HFFc6 (cell line): ENCODE results near the gene CD276. TPM values are rescaled to one million over a fixed set of nuclear protein-coding genes. Genes with fewer than 3 reads are reported as not detected.

Experiments
- DNase-seq: peaks from one replicate; pipeline ENCODE4 v3.0.0-alpha.2; 2018
- H3K27ac Mint-ChIP-seq: 2 replicates; pipeline ENCODE4 v1.8.0; 2020; ENCODE audit warnings: mild to moderate bottlenecking, mixed read lengths
- H3K27me3 Mint-ChIP-seq: 2 replicates; pipeline ENCODE4 v1.8.0; 2021; ENCODE audit warnings: mild to moderate bottlenecking, moderate library complexity, mixed read lengths; ENCODE audit not compliant: insufficient read depth
- H3K36me3 Mint-ChIP-seq: 2 replicates; pipeline ENCODE4 v1.8.0; 2021; ENCODE audit warnings: low read depth, mixed read lengths
- H3K4me1 Mint-ChIP-seq: 2 replicates; pipeline ENCODE4 v1.8.0; 2020; ENCODE audit warnings: low read depth, mixed read lengths
- H3K4me3 Mint-ChIP-seq: 2 replicates; pipeline ENCODE4 v1.8.0; 2020; ENCODE audit warnings: mild to moderate bottlenecking, moderate library complexity, mixed read lengths
- H3K9me3 Mint-ChIP-seq: 2 replicates; pipeline ENCODE4 v1.8.0; 2020; ENCODE audit warnings: mild to moderate bottlenecking, mixed read lengths
- CTCF ChIP-seq: fragments of 200-600 bp; sonication (generic); IDR thresholded peaks from 2 replicates; pipeline ENCODE4 v1.5.0; 2021; ENCODE audit warnings: antibody characterized with exemption, mild to moderate bottlenecking
- total RNA-seq, 6 experiments: library from RNA; stranded (reverse); fragmentation: NEBNext Ultra II Directional; extraction: Animal tissue kit (Norgen Biotek cat#: 25700); gene quantifications; 2 replicates in 1 of 6; 3 replicates in 5 of 6; pipeline ENCODE4 v1.2.3, GENCODE V29; 2021

Gene CD276
- total RNA-seq, 6 experiments from 2014 or later, result 86.5 to 121 (median 105) TPM

- Mint-ChIP-seq H3K27ac (no peak overlapping the region; the same call in 1 of the 2 replicates), H3K27me3 (no peaks in the 10 kb centered on the region; the same call in 1 of the 2 replicates), H3K4me3 (peak overlapping the region; percentile 86), H3K9me3 (no peaks in the 10 kb centered on the region), H3K4me1 (peaks cover 30% of the 10 kb centered on the region), H3K36me3 (no peaks in the 10 kb centered on the region)
- DNase-seq, result peak; percentile 70
- TF ChIP-seq CTCF, result no peak
These were observed 635 bp downstream of the CD276 start for GRCh38 chr15:73684581-73685455.

GRCh38 chr15:73685981-73686380 is 1.8 kb downstream of the CD276 start:
- H3K4me1 Mint-ChIP-seq, result peaks cover 29% of the 10 kb centered on the region
- H3K27me3 Mint-ChIP-seq, result no peaks in the 10 kb centered on the region; the same call in 1 of the 2 replicates
- no peak for TF ChIP-seq CTCF
- no peaks in the 10 kb centered on the region for H3K36me3 Mint-ChIP-seq
- no peak for DNase-seq
- H3K4me3 Mint-ChIP-seq, result peak overlapping the region; percentile 86
- no peaks in the 10 kb centered on the region for H3K9me3 Mint-ChIP-seq
- H3K27ac Mint-ChIP-seq, result no peak overlapping the region; the same call in 1 of the 2 replicates

- Mint-ChIP-seq H3K4me1 (peaks cover 20% of the 10 kb centered on the region), H3K27me3 (no peaks in the 10 kb centered on the region; the same call in 1 of the 2 replicates), H3K4me3 (peak overlapping the region; percentile 86), H3K27ac (no peak overlapping the region; the same call in 1 of the 2 replicates), H3K36me3 (no peaks in the 10 kb centered on the region), H3K9me3 (no peaks in the 10 kb centered on the region)
- TF ChIP-seq CTCF, result peak; percentile 42; the same call in 1 of the 2 replicates
- peak; percentile 84 for DNase-seq
These were observed 2.6 kb downstream of the CD276 start for GRCh38 chr15:73686781-73687256.

- H3K36me3 Mint-ChIP-seq, result no peaks in the 10 kb centered on the region
- no peaks in the 10 kb centered on the region for H3K9me3 Mint-ChIP-seq
- peaks cover 15% of the 10 kb centered on the region for H3K4me1 Mint-ChIP-seq
- H3K27me3 Mint-ChIP-seq, result no peaks in the 10 kb centered on the region; the same call in 1 of the 2 replicates
- 0 out of 2 replicates have a peak overlapping the region, but pooled peaks have one; percentile 29 for H3K4me3 Mint-ChIP-seq
- TF ChIP-seq CTCF, result no peak
- DNase-seq, result no peak
- no peak overlapping the region; the same call in 1 of the 2 replicates for H3K27ac Mint-ChIP-seq
These were observed 3.2 kb downstream of the CD276 start for GRCh38 chr15:73687351-73687750.

GRCh38 chr15:73688455-73688854 is 4.3 kb downstream of the CD276 start:
- peak overlapping the region; percentile 47 for H3K4me3 Mint-ChIP-seq
- H3K27me3 Mint-ChIP-seq, result no peaks in the 10 kb centered on the region
- H3K9me3 Mint-ChIP-seq, result no peaks in the 10 kb centered on the region
- H3K27ac Mint-ChIP-seq, result no peak overlapping the region
- no peak for DNase-seq
- TF ChIP-seq CTCF, result no peak
- H3K4me1 Mint-ChIP-seq, result peaks cover 13% of the 10 kb centered on the region
- H3K36me3 Mint-ChIP-seq, result no peaks in the 10 kb centered on the region; the same call in 1 of the 2 replicates
